ENCODE measurements around the gene PPP4R2.
"Not testable (repeated sequence)": the region's sequence is repeated elsewhere in the genome, so short reads cannot be mapped to it uniquely, and the experiment has no call there.

The PPP4R2 gene

GRCh38 chr3:72977060-72977808 is 19.4 kb upstream of the PPP4R2 start:
- no peak for DNase-seq

DNA sequence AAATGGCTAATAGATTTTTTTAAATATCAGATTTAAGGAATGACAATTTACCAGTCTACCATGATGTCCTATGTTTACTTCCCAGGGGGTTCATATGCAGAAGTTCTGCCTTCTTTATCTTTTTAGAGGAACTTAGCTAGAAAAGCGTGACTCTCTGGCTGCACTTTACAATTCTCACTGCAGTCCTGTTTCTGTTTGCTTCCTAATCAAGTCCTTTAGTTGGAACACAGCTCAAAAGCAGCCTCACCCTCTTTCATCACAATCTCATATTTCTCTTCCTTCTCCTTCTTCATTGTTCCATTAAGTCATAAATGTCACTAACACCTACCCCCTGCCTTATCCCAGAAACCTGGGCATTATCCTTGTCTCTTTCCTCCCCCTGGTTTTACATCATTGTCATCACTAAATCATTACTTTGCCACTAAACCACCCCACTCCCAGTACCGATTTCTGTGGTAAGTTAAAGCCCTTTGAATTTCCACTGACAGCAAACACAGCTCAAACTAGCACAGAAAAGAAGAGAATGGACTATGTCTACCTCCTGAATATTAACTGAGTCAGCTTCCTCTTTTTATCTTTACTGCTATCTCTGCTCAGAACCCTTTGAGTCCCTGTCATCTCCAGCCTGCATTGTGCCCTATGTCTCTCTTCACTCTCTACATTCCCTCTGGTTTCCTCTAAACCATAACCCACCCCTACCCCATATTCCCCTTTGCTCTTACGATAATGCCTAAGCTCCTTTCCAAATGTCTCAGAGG is 13.8 kb upstream of the PPP4R2 start:
- DNase-seq: no peak

GRCh38 chr3:72985576-72985975 is 11.0 kb upstream of the PPP4R2 start:
- DNase-seq: no peak

- DNase-seq: no peak
Measured at GRCh38 chr3:72990701-72991395, 5.8 kb upstream of the PPP4R2 start.

DNA sequence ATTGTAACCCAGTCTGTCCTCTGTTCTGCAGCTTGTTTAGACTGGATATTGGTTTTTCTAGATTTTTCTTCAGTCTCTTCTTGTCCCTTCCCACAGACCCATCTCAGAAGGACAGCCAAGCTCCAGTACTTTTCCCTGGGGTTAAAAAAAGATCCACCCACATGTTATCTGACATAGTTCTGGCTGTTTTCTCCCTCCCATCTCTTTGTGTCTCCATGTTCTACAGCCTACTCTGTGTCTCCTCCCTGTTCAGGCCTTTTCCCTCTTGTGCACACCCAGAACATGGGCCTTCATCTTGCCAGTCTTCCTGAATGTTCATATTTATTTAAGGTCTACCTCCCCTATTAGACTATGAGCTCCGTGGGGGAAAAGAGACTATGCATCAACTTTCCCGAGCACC is 5.1 kb upstream of the PPP4R2 start:
- no peak for DNase-seq

DNA sequence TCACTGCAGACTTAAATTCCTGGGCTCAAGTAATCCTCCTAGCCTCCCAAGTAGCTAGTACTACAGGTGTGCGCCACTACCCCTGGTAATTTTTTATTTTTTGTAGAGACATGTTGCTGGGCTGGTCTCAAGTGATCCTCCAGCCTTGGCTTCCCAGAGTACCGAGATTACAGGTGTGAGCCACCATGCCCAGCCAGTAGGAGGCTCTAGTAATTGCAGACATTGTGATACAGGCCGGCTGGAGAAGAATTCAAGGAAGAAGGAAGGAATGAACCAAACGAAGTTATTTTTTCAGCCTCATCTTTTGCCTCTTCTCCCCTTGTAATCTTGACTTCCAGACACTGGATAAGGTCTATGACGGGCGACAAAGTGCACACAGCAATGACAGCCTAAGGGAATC is 3.2 kb upstream of the PPP4R2 start:
- DNase-seq: no peak

- no peak for DNase-seq
Measured at GRCh38 chr3:72995337-72995736, 1.3 kb upstream of the PPP4R2 start.

GRCh38 chr3:72996121-72996472 is 514 bp upstream of the PPP4R2 start:
- no peak for DNase-seq

DNA sequence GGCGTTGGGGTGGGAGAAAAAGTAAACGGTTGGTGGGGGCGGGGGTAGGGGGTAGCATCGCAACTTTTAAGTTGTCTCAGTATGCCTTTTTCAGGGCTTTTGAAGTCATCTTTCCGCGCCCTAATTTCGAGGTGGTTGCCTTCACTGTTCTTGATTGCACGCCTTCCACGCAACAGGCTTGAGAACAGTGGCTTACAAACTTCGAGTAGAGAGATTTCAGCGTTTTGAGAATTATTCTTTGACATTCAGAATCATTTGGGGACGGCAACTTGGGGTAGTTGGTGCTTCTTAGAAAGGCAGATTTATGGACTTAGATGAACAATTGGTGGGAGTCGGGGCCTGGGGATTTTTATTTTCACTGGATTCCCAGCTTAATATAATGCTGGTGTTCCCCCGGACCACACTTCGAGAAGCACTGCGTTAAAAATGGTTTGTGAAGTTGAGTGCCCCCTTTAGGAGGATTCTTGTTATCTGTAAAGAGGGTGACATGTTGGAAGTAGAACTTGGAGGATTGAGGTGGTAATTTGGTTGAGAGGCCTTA is 880 bp downstream of the PPP4R2 start:
- DNase-seq: peak; percentile 67

DNA sequence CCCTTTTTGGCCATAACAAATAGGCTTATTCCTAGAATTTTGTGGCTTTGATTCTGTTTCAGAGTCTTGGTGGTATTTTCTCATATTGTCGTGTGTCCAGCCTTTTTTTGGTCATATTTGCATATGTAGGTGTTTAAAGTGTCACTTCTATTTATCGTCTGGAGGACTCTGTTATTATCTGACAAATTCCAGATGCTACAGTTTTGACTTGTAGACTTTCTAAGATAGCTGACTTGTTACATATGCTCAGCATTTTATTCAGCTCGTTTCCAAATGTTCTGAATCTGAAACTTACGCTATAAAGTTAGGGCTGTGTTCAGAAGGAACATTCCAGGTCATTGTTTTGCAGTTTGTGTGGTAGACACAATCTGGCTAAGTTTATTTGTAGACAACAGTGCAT is 1.9 kb downstream of the PPP4R2 start:
- DNase-seq: no peak

- no peak for DNase-seq
Measured at GRCh38 chr3:72999951-73000350, 3.3 kb downstream of the PPP4R2 start.

GRCh38 chr3:73003050-73003449 is 6.4 kb downstream of the PPP4R2 start:
- not testable (repeated sequence) for DNase-seq

DNA sequence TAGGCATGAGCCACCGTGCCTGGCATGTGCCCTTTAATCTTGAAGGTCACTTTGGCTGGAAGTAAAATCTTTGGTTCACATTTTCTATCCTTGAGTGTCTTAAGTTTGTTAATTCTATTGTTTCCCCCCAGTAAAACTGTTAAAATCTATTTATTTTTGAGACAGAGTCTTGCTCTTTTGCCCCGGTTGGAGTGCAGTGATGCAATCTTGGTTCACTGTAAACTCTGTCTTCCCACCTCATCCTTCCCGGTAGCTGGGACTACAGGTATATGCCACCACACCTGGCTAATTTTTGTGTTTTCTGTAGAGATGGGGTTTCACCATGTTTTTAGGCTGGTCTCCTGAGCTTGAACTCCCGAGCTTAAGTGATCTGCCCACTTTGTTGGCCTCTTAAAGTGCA is 7.7 kb downstream of the PPP4R2 start:
- no peak for DNase-seq

DNA sequence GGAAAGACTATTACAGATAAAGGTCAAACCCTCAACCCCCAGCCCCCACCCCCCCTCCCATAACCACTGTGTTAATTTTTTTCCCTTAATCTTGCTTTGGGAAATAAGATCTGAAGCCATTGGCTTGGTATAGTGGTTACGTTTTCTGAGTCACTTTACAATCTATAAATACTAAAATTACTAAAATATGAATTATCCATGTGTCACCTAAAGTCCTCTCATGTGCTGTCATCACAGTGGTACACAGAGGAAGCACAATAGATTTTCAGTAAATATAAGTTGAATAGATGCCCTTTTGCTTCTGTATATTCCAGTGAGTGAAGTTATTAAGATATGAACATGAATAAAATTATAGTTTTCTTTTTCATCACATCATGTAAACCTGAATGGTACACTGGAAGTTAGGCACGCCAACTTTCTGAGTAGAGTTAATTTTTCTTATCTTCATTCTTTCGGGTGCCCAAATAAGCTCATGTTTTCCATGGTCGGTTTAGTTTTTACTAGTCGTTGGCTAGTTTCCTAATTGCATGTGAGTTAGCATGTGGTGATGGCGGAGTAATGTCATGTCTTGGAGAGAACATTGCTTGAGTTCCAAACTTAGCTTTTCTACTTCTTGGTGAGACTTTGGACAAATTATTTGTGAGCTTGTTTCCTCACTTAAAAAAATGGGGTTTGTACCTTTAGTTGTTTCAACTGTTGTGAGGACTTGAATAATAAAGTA is 11.5 kb downstream of the PPP4R2 start:
- DNase-seq: no peak

DNA sequence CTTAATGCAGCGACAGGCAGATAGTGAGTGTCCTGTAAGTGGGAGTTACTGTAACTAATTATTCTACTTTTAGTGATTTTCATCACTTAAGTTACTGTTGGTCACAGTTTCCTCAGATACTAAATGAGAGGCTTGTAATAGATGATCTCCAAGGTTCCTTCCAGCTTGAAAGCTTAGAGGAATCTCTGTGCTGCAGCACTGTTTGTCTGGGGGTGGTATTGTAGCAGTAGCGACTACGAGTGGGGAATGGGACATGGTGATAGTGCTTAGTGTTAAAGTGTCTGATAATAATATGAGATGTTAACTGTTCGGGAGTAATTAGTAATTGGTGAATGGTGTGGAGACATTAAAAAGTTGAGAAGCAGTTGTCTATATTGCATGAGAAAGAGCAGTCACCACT is 12.4 kb downstream of the PPP4R2 start:
- no peak for DNase-seq

- no peak for DNase-seq
Measured at GRCh38 chr3:73009750-73010149, 13.1 kb downstream of the PPP4R2 start.

GRCh38 chr3:73010158-73010557 is 13.5 kb downstream of the PPP4R2 start:
- no peak for DNase-seq

GRCh38 chr3:73018298-73018697 is 21.7 kb downstream of the PPP4R2 start:
- no peak for DNase-seq

DNA sequence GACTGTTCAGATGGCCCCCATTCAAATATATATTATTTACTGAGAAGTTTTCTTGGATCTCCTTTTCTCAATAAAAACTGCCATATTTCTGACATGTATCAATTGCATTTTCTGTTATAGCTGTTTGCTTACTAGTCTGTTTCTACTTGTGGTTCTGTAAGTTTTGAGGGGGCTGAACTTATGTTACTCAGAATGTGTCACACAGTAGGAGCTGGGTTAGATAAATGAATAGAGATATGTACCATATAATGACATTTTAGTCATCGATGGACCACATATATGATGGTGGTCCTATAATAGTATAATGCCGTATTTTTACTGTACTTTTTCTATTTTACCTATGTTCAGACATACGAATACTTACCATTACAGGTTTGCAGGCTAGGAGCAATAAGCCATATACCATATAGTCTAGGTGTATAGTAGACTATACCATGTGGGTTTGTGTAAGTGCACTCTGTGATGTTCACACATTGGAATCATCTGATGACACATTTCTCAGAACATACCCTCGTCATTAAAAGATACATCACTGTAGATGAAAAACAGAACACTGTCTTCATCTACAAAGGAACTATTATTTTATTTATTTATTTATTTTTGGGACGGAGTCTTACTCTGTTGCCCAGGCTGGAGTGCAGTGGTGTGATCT is 22.3 kb downstream of the PPP4R2 start:
- peak; percentile 21 for DNase-seq

GRCh38 chr3:73021301-73021835 is 24.8 kb downstream of the PPP4R2 start:
- DNase-seq: no peak

DNA sequence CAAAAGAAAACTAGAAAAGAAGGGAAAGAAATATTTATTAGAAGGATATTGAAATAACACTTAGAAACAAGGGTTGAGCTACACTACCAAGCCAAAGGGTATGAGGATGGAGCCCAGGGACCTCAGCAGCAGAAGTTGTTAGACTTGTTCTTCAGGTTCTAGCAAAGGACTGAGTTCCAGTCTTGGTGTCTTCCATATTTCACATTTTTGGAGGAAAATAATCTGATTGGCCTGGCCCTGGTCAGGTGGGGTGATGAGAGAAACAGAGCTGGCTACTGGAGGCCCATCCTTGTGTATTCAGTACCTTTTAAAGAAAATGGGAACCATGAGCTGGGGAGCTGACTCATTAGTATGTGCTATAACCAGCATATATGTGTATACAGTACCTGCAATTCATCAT is 28.2 kb downstream of the PPP4R2 start:
- no peak for DNase-seq

GRCh38 chr3:73026111-73026759 is 29.6 kb downstream of the PPP4R2 start:
- no peak for DNase-seq
